Sciatic nerve (tissue), 2 donors: ENCODE results near the gene ORAI2. TPM values are rescaled to one million over a fixed set of nuclear protein-coding genes. Genes with fewer than 3 reads are reported as not detected.
A peak's percentile ranks its signal among the peaks of the same experiment; 100 is the strongest.
"Not testable (repeated sequence)": the region's sequence is repeated elsewhere in the genome, so short reads cannot be mapped to it uniquely, and the experiment has no call there.

Experiments used
- ATAC-seq: fragments of 200-7000 bp; cut with Tn5 transposase; one replicate; pipeline ENCODE4 v1.9.1; 2020; ENCODE audit warnings: mild to moderate bottlenecking, moderate library complexity
- DNase-seq: peaks from one replicate; pipeline ENCODE4 v3.0.0-alpha.2; 2020; ENCODE audit warnings: low spot score
- intact Hi-C: fragments of 100-400 bp; cut with DNase I; formaldehyde crosslinking; loops from one replicate; pipeline ENCODE4 v1.14.2; 2022
- total RNA-seq: library from RNA; stranded (reverse); fragmentation: NEBNext Ultra II Directional; extraction: Animal tissue kit (Norgen Biotek cat#: 25700); gene quantifications from one replicate; pipeline ENCODE4 v1.2.1, GENCODE V29; 2021
- donor health status: DM: no; HTN: no; CAD: no.
- donor health status: DM: no; HTN: no; CAD: no.

Gene ORAI2
- total RNA-seq = 18.0 TPM

- DNase-seq (peak; percentile 92), ATAC-seq (peak; percentile 90)
- intact Hi-C loops = no loop called here
These were observed at the start of gene ORAI2 for GRCh38 chr7:102433219-102434038. TSS of gene ORAI2 (plus strand) at chr7:102433575. CDS start at chr7:102438957, 5,382 bp downstream.

- intact Hi-C loops = no loop called here
- ATAC-seq (no peak), DNase-seq (no peak)
These were observed 46.3 kb upstream of the ORAI2 start for GRCh38 chr7:102387064-102387463.

GRCh38 chr7:102389810-102390209, 43.6 kb upstream of the ORAI2 start:
- DNase-seq (no peak), ATAC-seq (no peak)
- intact Hi-C loops = loop anchor here (5.0 kb wide), 1 partner anchor 108 kb away; no protein-coding TSS in a partner anchor

- ATAC-seq = peak; percentile 88
- peak; percentile 92 for DNase-seq
- intact Hi-C loops = loop anchor here (5.0 kb wide), 1 partner anchor 109 kb away; no protein-coding TSS in a partner anchor
These were observed 42.5 kb upstream of the ORAI2 start for GRCh38 chr7:102390697-102391484.

- DNase-seq (no peak), ATAC-seq (no peak)
- intact Hi-C loops = loop anchor here (5.0 kb wide), 1 partner anchor 110 kb away; no protein-coding TSS in a partner anchor
These were observed 41.0 kb upstream of the ORAI2 start for GRCh38 chr7:102392330-102392729.

- intact Hi-C loops = loop anchor here (5.0 kb wide), 1 partner anchor 111 kb away; no protein-coding TSS in a partner anchor
- DNase-seq = no peak
- no peak for ATAC-seq
These were observed 39.9 kb upstream of the ORAI2 start for GRCh38 chr7:102393467-102393866.

- ATAC-seq (peak; percentile 18), DNase-seq (peak; percentile 49)
- intact Hi-C loops = no loop called here
These were observed 37.8 kb upstream of the ORAI2 start for GRCh38 chr7:102395592-102395872.

GRCh38 chr7:102395873-102396709, 37.3 kb upstream of the ORAI2 start, which contains the start of gene PRKRIP1:
TSS of gene PRKRIP1 (plus strand) at chr7:102396363. CDS start at chr7:102396412, 49 bp downstream.
- peak; percentile 96 for ATAC-seq
- intact Hi-C loops = no loop called here
- peak; percentile 83 for DNase-seq

- intact Hi-C loops = no loop called here
- no peak for DNase-seq
- peak; percentile 7 for ATAC-seq
These were observed 36.7 kb upstream of the ORAI2 start for GRCh38 chr7:102396710-102397019.

- no peak for ATAC-seq
- no peak for DNase-seq
- intact Hi-C loops = no loop called here
These were observed 34.8 kb upstream of the ORAI2 start for GRCh38 chr7:102398543-102398942.

- DNase-seq (no peak), ATAC-seq (no peak)
- intact Hi-C loops = no loop called here
These were observed 33.0 kb upstream of the ORAI2 start for GRCh38 chr7:102400360-102400759.

- intact Hi-C loops = no loop called here
- no peak for ATAC-seq
- no peak for DNase-seq
These were observed 29.8 kb upstream of the ORAI2 start for GRCh38 chr7:102403563-102403962.

GRCh38 chr7:102404005-102404861, 29.1 kb upstream of the ORAI2 start:
- intact Hi-C loops = no loop called here
- DNase-seq (no peak), ATAC-seq (peak; percentile 76)

- ATAC-seq, DNase-seq: not testable (repeated sequence)
- intact Hi-C loops = loop anchor here (1.0 kb wide), 1 partner anchor 37 kb away; no protein-coding TSS in a partner anchor
These were observed 28.6 kb upstream of the ORAI2 start for GRCh38 chr7:102404862-102405188.

- DNase-seq (no peak), ATAC-seq (no peak)
These were observed 25.5 kb upstream of the ORAI2 start for GRCh38 chr7:102407910-102408309.

GRCh38 chr7:102408530-102408929, 24.8 kb upstream of the ORAI2 start:
- ATAC-seq, intact Hi-C loops: not testable (repeated sequence)

More at GRCh38 chr7:102407910-102408309, 25.5 kb upstream of the ORAI2 start:
- intact Hi-C loops = no loop called here

GRCh38 chr7:102409340-102409739, 24.0 kb upstream of the ORAI2 start:
- intact Hi-C loops = no loop called here
- DNase-seq (no peak), ATAC-seq (no peak)

More at GRCh38 chr7:102408530-102408929, 24.8 kb upstream of the ORAI2 start:
- DNase-seq = not testable (repeated sequence)

GRCh38 chr7:102410123-102410522, 23.3 kb upstream of the ORAI2 start:
- ATAC-seq = no peak
- intact Hi-C loops = no loop called here

More at GRCh38 chr7:102410123-102410522, 23.3 kb upstream of the ORAI2 start:
- no peak for DNase-seq
